ENCODE measurements around the gene LRRC74A.

GRCh38 chr14:76880449-76880848 is 54.2 kb downstream of the LRRC74A start:
- TF ChIP-seq, protein P1, sequence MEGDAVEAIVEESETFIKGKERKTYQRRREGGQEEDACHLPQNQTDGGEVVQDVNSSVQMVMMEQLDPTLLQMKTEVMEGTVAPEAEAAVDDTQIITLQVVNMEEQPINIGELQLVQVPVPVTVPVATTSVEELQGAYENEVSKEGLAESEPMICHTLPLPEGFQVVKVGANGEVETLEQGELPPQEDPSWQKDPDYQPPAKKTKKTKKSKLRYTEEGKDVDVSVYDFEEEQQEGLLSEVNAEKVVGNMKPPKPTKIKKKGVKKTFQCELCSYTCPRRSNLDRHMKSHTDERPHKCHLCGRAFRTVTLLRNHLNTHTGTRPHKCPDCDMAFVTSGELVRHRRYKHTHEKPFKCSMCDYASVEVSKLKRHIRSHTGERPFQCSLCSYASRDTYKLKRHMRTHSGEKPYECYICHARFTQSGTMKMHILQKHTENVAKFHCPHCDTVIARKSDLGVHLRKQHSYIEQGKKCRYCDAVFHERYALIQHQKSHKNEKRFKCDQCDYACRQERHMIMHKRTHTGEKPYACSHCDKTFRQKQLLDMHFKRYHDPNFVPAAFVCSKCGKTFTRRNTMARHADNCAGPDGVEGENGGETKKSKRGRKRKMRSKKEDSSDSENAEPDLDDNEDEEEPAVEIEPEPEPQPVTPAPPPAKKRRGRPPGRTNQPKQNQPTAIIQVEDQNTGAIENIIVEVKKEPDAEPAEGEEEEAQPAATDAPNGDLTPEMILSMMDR (IDR thresholded peaks at IDR 0.05): no peak
- no peak for TF ChIP-seq POLR2A (IDR thresholded peaks at IDR 0.05)

Data from body of pancreas (tissue), 4 donors.